A549 treated with DMSO at 1 μM for 4 hours (cell line): ENCODE data around the gene GPR155. TPM values are rescaled to one million over a fixed set of nuclear protein-coding genes. Genes with fewer than 3 reads are reported as not detected.

Experiments used
- total RNA-seq: library from RNA; stranded (reverse); fragments of 200-300 nt; extraction: Qiagen RNA extraction; gene quantifications from 5 replicates; pipeline ENCODE4 v1.2.3, GENCODE V29; 2022; ENCODE audit warnings: low read depth

Gene GPR155
- 0.28 to 0.69 TPM (median 0.39 TPM) in 5 replicates for total RNA-seq

GRCh38 chr2:174486563-174487107 is at the start of gene GPR155:
Gene GPR155, minus strand, starts transcription at chr2:174487029. Its CDS starts 5,073 bp downstream, at chr2:174481956.

GRCh38 chr2:174395284-174395968 is 91.4 kb downstream of the GPR155 start, which contains the start of gene SCRN3:
Gene SCRN3, plus strand, starts transcription at chr2:174395730. Its CDS starts 2,554 bp downstream, at chr2:174398284.

Other genes starting within 250 kb of the GPR155 start
- 110 to 145 TPM (median 136 TPM) in 5 replicates for gene OLA1, start 238.5 kb downstream of the GPR155 start, total RNA-seq
- gene SP9, start 152.1 kb downstream of the GPR155 start, total RNA-seq, result 2.0 to 3.7 TPM (median 3.0 TPM) in 5 replicates
- gene SCRN3, start 91.3 kb downstream of the GPR155 start, total RNA-seq, result 13.9 to 16.8 TPM (median 14.6 TPM) in 5 replicates
- 14.5 to 22.7 TPM (median 21.6 TPM) in 5 replicates for gene WIPF1, start 110.8 kb upstream of the GPR155 start, total RNA-seq